HG03159 (cell line): ENCODE measurements around the gene TMEM267.
"Not testable (repeated sequence)": the region's sequence is repeated elsewhere in the genome, so short reads cannot be mapped to it uniquely, and the experiment has no call there.

ENCODE experiments used
- ATAC-seq: cut with Tn5 transposase; IDR thresholded peaks from one replicate; pipeline ENCODE4 v1.9.1; 2021; ENCODE audit warnings: mild to moderate bottlenecking, moderate library complexity; ENCODE audit not compliant: unreplicated experiment

Gene TMEM267

DNA sequence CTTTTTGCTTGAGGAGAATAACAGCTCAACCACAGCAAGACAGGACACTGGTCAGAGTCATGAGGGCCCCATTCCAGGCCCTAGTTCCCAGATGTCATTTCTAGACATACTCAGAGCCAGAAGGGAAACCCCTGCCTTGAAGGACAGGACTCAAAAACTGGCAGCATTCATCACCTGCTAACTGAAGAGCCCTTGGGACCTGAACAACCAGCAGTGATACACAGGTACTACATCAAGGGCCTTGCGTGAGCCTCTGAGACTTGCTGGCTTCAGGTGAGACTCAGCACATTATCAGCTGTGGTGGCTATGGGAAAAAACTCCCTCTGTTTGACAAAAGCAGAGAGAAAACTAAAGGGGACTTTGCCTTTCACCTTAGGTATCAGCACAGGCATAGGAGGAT, 22.6 kb downstream of the TMEM267 start:
- no peak for ATAC-seq

GRCh38 chr5:43456556-43456955, 27.1 kb downstream of the TMEM267 start:
- ATAC-seq, result no peak

DNA sequence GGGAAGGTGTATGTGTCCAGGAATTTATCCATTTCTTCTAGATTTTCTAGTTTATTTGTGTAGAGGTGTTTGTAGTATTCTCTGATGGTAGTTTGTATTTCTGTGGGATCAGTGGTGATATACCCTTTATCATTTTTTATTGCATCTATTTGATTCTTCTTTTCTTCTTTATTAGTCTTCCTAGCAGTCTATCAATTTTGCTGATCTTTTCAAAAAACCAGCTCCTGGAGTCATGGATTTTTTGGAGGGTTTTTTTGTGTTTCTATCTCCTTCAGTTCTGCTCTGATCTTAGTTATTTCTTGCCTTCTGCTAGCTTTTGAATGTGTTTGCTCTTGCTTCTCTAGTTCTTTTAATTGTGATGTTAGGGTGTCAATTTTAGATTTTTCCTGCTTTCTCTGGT, 42.1 kb downstream of the TMEM267 start:
- not testable (repeated sequence) for ATAC-seq

DNA sequence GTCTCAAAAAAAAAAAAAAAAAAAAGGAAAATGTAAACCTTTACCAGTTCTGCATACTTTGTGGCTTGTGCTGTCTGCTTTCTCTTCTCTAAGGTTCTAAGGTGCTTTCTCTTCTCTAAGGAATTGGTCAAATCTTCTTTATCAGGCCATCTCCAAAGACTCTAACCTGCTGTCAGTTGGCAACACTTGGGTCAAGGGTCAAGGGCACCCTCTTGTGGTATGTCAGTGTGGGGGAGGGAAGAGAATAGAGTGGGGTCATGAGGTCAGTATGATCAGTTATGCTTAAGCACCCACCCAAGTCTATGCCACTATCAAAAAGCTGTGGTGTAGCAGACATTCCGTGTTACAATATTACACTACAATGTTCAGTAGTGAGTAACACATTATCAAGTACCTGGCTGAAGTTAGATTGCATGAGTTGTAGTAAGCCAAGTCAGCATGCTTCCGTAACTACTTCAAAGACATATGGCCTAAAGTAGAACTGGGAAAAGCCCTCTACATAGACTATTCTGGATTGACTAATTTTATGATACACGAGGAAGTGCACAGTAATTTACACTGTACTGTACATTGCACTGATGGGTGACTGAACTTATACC, 46.5 kb downstream of the TMEM267 start:
- ATAC-seq, result no peak

DNA sequence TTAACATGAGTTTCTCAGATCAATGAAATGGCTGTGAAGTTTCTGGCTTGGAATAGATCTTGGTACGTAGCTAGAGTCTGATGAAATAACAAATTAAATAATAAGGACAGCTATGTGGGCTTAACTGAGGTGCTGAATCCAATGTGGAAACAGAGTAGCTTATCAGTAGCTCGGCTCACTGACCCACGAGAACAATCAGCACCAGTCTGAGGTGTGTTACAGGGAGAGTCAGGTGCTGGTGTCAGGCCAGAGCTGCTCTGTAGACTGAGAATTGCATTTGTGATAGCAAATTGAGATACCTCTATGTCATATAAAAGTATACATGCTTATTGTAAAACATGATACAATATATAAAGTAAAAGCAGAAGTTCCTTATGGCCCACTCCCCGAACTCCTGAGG, 50.3 kb downstream of the TMEM267 start:
- ATAC-seq, result no peak

- ATAC-seq, result no peak
Observed at GRCh38 chr5:43432486-43433375, 50.9 kb downstream of the TMEM267 start.

GRCh38 chr5:43429706-43430105, 54.0 kb downstream of the TMEM267 start:
- ATAC-seq, result no peak

DNA sequence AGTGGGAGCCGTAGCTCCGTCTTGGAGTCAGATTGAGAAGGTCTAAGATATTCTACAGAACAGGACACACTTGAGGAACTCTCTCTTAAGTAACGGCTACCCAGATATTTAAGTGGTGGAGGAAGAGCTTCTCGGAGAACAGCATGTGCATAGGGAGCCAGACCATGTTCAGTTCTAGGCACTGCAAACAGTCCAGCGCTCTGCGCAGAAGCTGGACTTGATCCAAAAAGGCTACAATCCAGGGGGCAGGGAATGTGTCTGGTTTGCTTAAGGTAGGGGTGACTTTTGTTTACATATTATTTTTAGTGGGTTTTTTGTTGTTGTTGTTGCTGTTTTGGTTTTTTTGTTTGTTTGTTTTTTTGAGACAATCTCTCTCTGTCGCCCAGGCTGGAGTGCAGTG, 54.6 kb downstream of the TMEM267 start:
- no peak for ATAC-seq

DNA sequence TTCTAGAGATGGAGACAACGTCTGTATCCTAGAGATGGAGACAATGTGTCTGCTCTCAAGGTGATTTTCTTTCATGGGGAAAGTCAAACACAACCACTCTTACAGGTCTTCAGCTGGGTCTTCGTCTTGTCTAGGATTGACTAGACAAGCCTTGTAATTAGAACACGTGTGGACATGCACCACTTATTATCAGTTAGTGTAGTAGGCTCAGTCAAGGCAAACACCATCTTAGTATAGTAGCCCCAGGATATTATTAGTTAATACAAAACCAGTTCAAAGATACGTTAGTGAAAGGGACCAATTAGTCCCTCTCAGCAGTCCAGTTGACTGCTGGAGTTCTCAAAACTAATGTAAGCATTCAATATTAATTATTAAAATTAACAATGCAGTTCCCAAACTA, 56.4 kb downstream of the TMEM267 start:
- no peak for ATAC-seq

DNA sequence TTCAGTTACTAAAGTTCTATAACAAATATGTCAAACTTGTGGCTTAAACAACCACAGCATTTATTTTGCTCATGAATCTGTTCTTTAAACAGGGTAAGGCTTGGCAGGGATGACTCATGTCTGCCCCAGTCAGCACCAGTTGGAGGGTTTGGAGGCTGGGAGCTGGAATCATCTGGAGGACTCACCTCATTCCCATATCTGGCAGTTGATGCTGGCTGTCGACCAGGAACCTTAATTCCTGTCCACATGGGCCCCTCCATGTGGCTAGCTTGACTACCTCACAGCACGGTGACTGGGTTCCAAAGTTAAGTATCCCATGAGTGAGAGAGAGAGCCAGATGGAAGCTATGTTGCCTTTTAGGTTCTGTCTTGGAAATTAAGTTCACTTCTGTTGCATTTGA, 57.7 kb downstream of the TMEM267 start:
- ATAC-seq, result no peak

DNA sequence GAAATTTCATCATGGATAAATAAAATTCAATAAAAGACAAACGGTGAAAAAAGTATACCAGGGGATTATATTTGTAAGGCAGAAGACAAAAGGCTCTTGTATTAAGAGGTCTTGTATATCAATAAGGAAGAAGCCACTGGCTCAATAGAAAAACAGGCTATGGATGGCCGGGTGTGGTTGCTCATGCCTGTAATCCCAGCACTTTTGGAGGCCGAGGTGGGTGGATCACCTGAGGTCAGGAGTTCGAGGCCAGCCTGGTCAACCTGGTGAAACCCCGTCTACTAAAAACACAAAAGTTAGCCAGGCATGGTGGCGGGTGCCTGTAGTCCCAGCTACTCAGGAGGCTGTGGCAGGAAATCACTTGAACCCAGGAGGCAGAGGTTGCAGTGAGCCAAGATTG, 60.6 kb downstream of the TMEM267 start:
- not testable (repeated sequence) for ATAC-seq

- ATAC-seq, result no peak
Observed at GRCh38 chr5:43422143-43422542, 61.5 kb downstream of the TMEM267 start.

GRCh38 chr5:43421450-43422133, 62.1 kb downstream of the TMEM267 start:
- no peak for ATAC-seq

DNA sequence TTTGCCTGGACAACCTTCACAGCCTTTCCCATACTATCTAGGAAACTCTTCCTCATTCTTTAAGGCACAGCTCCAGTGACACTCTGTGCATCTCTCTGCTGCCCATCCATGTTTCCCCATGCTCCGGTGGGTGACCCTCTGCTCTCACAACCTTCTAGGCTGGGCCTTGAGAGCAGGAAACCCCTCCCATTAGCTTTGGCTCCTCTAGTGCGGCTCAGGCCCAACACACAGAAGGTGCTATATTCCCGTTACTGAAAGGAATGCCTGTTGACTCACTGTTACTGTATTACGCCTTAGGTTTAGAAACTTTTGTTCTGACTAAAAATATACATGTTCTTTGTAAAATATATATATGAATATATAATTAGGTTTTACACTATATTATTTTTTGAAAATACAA, 63.4 kb downstream of the TMEM267 start:
- no peak for ATAC-seq

GRCh38 chr5:43418561-43418960, 65.1 kb downstream of the TMEM267 start:
- ATAC-seq, result no peak

DNA sequence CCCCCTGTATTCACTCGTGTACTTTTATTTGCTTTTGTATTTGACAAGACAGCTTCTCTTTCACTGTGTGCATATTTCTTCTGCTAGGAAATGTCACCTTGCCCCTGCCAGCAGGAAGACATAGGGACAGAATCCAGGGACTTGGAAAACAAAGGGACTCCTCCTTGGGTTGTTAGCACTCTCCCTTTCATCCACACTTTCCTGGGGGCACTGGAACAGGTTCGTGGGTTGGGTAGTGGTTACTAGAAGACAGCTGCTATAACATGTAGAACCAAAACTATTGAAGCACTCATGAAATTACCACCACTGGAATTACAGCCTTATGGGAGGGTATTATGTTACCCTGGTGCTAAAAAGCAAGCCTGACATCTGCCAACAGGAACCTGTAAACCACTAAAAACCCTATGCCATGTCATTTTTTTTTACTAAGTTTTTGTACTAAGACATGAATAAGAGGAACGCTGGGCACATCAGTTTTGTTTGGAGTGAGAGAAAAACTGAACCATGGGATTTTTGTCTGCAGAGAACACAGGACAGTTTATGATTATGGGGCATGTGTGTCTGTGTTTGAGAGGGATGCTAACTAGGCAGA, 66.8 kb downstream of the TMEM267 start:
- no peak for ATAC-seq

DNA sequence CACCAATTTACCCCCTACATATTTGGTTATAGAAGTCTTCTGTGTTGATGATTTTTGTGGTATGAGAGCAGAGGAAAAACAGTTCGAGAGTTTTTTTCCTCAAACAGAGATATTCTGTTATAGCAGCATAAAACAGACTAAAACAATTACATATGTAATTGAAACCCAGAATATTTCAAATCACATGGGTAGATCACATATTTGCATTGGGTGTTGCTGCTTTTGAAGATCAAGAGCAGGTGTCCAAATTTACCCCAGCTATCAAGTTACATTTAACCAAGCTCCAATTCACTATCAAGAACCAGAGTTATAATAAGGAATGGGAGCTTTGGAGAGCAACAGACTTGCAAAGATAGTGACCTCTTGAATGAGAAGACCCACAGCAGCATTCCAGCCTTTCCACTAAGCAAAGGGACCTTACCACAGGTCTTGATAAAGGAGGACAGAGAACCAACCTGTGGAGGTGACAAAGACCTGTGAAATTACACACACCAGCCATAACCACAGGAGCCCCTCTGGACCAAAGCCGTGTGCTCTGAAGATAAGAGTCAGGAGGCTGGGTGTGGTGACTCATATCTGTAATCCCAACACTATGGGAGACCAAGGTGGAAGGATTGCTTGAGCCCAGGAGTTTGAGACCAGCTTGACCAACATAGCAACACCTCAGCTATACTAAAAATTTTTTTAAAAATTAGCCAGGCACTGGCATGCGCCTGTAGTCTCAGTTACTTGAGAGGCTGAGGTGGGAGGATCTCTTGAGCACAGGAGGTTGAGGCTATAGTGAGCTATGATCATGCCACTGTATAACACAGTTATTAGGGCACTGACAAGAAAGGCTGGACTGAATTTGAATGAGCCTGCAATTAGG, 67.5 kb downstream of the TMEM267 start:
- no peak for ATAC-seq

- no peak for ATAC-seq
Observed at GRCh38 chr5:43413966-43414365, 69.7 kb downstream of the TMEM267 start.

DNA sequence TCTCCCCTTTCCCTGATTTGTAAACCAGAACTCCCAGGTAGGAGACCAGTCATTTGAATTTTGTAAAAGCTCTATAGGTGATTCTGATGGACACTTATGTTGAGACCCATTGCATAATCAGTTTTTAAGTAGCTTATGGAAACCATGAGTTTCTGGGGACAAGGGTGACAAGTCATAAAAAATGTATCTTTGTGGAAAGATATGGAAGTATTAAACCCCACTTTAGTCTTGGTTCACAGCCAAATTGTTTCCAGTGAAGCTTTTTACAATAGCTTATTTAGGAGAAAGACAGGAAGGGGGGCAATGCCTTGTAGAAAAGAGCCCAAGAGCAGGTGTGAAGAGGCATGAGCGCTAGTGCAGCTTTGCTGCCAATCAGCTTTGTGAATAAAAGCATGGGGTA, 71.0 kb downstream of the TMEM267 start:
- no peak for ATAC-seq

DNA sequence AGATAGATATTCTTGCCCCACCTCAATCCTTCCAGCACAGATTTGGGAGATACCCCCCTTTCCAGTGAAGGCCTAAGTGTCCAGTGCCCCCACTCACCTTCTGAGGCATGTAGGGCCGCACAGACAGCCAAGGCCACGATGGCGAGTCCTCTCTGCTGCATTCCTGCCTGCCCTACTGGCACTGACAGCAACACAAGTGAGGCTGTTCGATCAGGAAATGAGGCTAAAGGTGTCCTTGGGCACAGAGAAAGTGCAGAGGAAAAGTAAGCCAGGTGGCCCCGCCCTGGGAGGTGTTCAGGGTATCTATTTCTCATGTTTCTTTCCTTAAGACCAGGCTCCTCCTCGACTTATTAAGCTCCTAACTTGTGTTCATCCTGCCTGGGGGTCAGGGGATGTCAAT, 71.5 kb downstream of the TMEM267 start, which contains the start of gene CCL28:
Gene CCL28, minus strand, starts transcription at position 236 of the 400 bp plus-strand sequence. Its CDS starts 75 bp downstream, at position 161.
- ATAC-seq, result no peak
